PC-9 (cell line): ENCODE measurements around the gene FAM32A. TPM values are rescaled to one million over a fixed set of nuclear protein-coding genes. Genes with fewer than 3 reads are reported as not detected.
A peak's percentile ranks its signal among the peaks of the same experiment; 100 is the strongest.

ENCODE experiments used
- BruUV-seq: library from RNA; stranded (reverse); fragments of 400-500 nt; replicated peaks from 2 replicates; lab custom pipeline; 2021; lab: Mats Ljungman, UMichigan
- CTCF ChIA-PET: fragments of 300-600 bp; sonication (Branson Sonifier 250); formaldehyde crosslinking; loops from one replicate; lab custom pipeline; 2022; ENCODE audit warnings: antibody characterized with exemption; lab: Charles Lee
- POLR2A ChIA-PET: fragments of 300-600 bp; sonication (Branson Sonifier 250); formaldehyde crosslinking; loops from one replicate; lab custom pipeline; 2022; ENCODE audit warnings: antibody characterized with exemption; ENCODE audit not compliant: unreplicated experiment; lab: Charles Lee
- DNase-seq, 2 experiments: peaks; one replicate each; pipeline versions ENCODE4 v3.0.0 to v3.0.0-alpha.2; 2015 to 2022; ENCODE audit warnings: mixed read lengths in 1 of 2
- H2AFZ ChIP-seq: fragments of 200-600 bp; sonication (generic); 2 replicates; pipeline ENCODE4 v1.8.1; 2017; ENCODE audit warnings: antibody characterized with exemption
- H3F3A ChIP-seq: fragments of 200-600 bp; sonication (generic); 2 replicates; pipeline ENCODE4 v1.8.1; 2017; ENCODE audit warnings: antibody characterized with exemption, mild to moderate bottlenecking, low read depth; ENCODE audit not compliant: insufficient read depth
- H3K27ac ChIP-seq: fragments of 200-600 bp; sonication (generic); 2 replicates; pipeline ENCODE4 v1.6.1; 2016; ENCODE audit warnings: mixed run types
- H3K27me3 ChIP-seq: fragments of 200-600 bp; sonication (generic); 2 replicates; pipeline ENCODE4 v1.6.1; 2016; ENCODE audit warnings: low read depth, mixed run types; ENCODE audit not compliant: insufficient read depth
- H3K36me3 ChIP-seq: fragments of 200-600 bp; sonication (generic); 2 replicates; pipeline ENCODE4 v1.6.1; 2016; ENCODE audit warnings: low read depth, mixed run types
- H3K4me1 ChIP-seq: fragments of 200-600 bp; sonication (generic); replicated peaks from 2 replicates; pipeline ENCODE4 v1.6.1; 2016; ENCODE audit warnings: mixed run types; ENCODE audit not compliant: insufficient read depth
- H3K4me2 ChIP-seq: fragments of 200-600 bp; sonication (generic); 2 replicates; pipeline ENCODE4 v1.6.1; 2017; ENCODE audit warnings: mixed run types
- H3K4me3 ChIP-seq: fragments of 200-600 bp; sonication (generic); 2 replicates; pipeline ENCODE4 v1.6.1; 2016; ENCODE audit warnings: mixed run types
- H3K79me2 ChIP-seq: fragments of 200-600 bp; sonication (generic); 2 replicates; pipeline ENCODE4 v1.6.1; 2017; ENCODE audit warnings: low read depth, mixed run types
- H3K9me2 ChIP-seq: fragments of 200-600 bp; sonication (generic); 2 replicates; pipeline ENCODE4 v1.8.1; 2017; ENCODE audit warnings: mild to moderate bottlenecking; ENCODE audit not compliant: insufficient read depth
- H3K9me3 ChIP-seq: fragments of 200-600 bp; sonication (generic); 2 replicates; pipeline ENCODE4 v1.8.1; 2016; ENCODE audit warnings: low read depth; ENCODE audit not compliant: insufficient read depth
- H4K20me1 ChIP-seq: fragments of 200-600 bp; sonication (generic); 2 replicates; pipeline ENCODE4 v1.8.1; 2017; ENCODE audit not compliant: insufficient read depth
- EZH2 ChIP-seq: fragments of 200-600 bp; sonication (generic); IDR thresholded peaks from 2 replicates; pipeline ENCODE4 v1.8.0; 2017; ENCODE audit warnings: antibody characterized with exemption, low read depth
- intact Hi-C: fragments of 100-400 bp; cut with micrococcal nuclease; formaldehyde crosslinking; loops from one replicate; pipeline ENCODE4 v1.10.0; 2022; ENCODE audit not compliant: unreplicated experiment
- total RNA-seq: library from RNA; stranded (reverse); gene quantifications from 2 replicates; pipeline ENCODE4 v1.2.3, GENCODE V29; 2021
- TF ChIP-seq, protein P1 (sequence below): fragments of 200-600 bp; sonication (generic); conservative IDR thresholded peaks from 2 replicates; pipeline ENCODE4 v1.6.1; 2017; ENCODE audit warnings: mixed run types, antibody characterized with exemption, mild to moderate bottlenecking, moderate library complexity

Gene FAM32A
- total RNA-seq, 1 experiment from 2014 or later = 66.5 TPM

GRCh38 chr19:16166417-16166816 is 18.8 kb upstream of the FAM32A start:
- CTCF ChIA-PET = no interaction called here
- no peak overlapping the region for H3K4me2 ChIP-seq
- intact Hi-C loops = no loop called here

GRCh38 chr19:16167055-16167454 is 18.2 kb upstream of the FAM32A start:
- no peak overlapping the region for H3K4me2 ChIP-seq
- DNase-seq = peak in 1 of 2 experiments; percentile 34

More at GRCh38 chr19:16166417-16166816, 18.8 kb upstream of the FAM32A start:
- no peaks in the 10 kb centered on the region for H3K9me3 ChIP-seq
- H3K27ac ChIP-seq = no peak overlapping the region
- no peaks in the 10 kb centered on the region for H3K27me3 ChIP-seq
- TF ChIP-seq, protein P1, sequence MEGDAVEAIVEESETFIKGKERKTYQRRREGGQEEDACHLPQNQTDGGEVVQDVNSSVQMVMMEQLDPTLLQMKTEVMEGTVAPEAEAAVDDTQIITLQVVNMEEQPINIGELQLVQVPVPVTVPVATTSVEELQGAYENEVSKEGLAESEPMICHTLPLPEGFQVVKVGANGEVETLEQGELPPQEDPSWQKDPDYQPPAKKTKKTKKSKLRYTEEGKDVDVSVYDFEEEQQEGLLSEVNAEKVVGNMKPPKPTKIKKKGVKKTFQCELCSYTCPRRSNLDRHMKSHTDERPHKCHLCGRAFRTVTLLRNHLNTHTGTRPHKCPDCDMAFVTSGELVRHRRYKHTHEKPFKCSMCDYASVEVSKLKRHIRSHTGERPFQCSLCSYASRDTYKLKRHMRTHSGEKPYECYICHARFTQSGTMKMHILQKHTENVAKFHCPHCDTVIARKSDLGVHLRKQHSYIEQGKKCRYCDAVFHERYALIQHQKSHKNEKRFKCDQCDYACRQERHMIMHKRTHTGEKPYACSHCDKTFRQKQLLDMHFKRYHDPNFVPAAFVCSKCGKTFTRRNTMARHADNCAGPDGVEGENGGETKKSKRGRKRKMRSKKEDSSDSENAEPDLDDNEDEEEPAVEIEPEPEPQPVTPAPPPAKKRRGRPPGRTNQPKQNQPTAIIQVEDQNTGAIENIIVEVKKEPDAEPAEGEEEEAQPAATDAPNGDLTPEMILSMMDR = no peak
- TF ChIP-seq EZH2 = no peak
- DNase-seq = no peak
- BruUV-seq = no TSS peak
- peaks cover 37% of the 10 kb centered on the region for H3F3A ChIP-seq
- no peak overlapping the region for H3K4me3 ChIP-seq
- no peaks in the 10 kb centered on the region for H3K79me2 ChIP-seq
- no peaks in the 10 kb centered on the region for H3K36me3 ChIP-seq
- H3K4me1 ChIP-seq = peaks cover 38% of the 10 kb centered on the region
- H3K9me2 ChIP-seq = no peaks in the 10 kb centered on the region
- POLR2A ChIA-PET = no interaction called here
- no peaks in the 10 kb centered on the region for H4K20me1 ChIP-seq
- H2AFZ ChIP-seq = no peak overlapping the region

DNA sequence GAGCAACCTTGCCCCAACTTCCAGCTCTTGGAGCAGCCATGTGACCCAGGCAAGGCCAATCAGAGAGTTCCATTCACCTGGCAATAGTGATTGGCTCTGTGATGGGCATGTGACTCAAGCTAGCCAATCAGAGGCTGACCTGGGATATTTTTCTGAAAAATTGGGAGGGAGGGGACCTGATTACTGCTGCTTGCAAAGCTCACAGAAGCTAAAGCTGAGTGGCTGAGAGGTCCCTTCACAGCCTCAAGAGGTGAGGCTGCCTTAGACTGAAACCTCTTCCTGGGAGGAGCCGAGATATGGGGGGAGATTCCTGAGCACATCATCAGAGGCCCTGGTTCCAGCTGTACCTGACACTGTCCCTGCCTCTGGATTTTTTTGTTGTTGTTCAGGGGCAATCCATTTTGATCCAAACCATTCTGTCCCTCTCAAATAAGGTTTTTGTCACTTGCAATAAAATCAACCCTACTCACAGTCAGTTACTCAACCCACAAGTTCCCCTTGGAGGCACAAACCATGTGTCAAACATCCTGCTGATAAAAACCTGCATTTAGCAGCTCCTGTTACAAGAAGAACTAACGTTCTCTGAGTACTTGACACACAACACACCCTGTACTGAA is 16.6 kb upstream of the FAM32A start:
- no peak overlapping the region for H2AFZ ChIP-seq
- POLR2A ChIA-PET = no interaction called here

More at GRCh38 chr19:16167055-16167454, 18.2 kb upstream of the FAM32A start:
- Histone ChIP-seq H3K4me1 (peaks cover 39% of the 10 kb centered on the region), H3K9me3 (no peaks in the 10 kb centered on the region), H3K4me3 (no peak overlapping the region), H2AFZ (no peak overlapping the region), H3F3A (peaks cover 34% of the 10 kb centered on the region), H4K20me1 (no peaks in the 10 kb centered on the region), H3K9me2 (no peaks in the 10 kb centered on the region), H3K27ac (no peak overlapping the region), H3K79me2 (no peaks in the 10 kb centered on the region), H3K36me3 (no peaks in the 10 kb centered on the region), H3K27me3 (no peaks in the 10 kb centered on the region)
- BruUV-seq = no TSS peak
- ChIA-PET CTCF (no interaction called here), POLR2A (no interaction called here)
- intact Hi-C loops = no loop called here
- TF ChIP-seq EZH2 = no peak
- TF ChIP-seq, protein P1 = no peak

More for the DNA sequence above, 16.6 kb upstream of the FAM32A start:
- Histone ChIP-seq H3K79me2 (no peaks in the 10 kb centered on the region), H3K36me3 (no peaks in the 10 kb centered on the region), H4K20me1 (no peaks in the 10 kb centered on the region), H3K9me2 (no peaks in the 10 kb centered on the region), H3K4me3 (no peak overlapping the region), H3K27me3 (no peaks in the 10 kb centered on the region), H3K4me2 (0 out of 2 replicates have a peak overlapping the region, but pooled peaks have one; percentile 1), H3K4me1 (peaks cover 40% of the 10 kb centered on the region), H3F3A (peaks cover 29% of the 10 kb centered on the region; the same call in 1 of the 2 replicates), H3K9me3 (no peaks in the 10 kb centered on the region), H3K27ac (no peak overlapping the region)
- no TSS peak for BruUV-seq
- TF ChIP-seq, protein P1 = no peak
- TF ChIP-seq EZH2 = no peak
- intact Hi-C loops = no loop called here
- CTCF ChIA-PET = no interaction called here
- peak in 1 of 2 experiments; percentile 51 for DNase-seq
